ENCODE data around the gene PEAK1. TPM values are rescaled to one million over a fixed set of nuclear protein-coding genes. Genes with fewer than 3 reads are reported as not detected.

PEAK1 gene
- total RNA-seq, 2 donors from 2014 or later: 33.5 to 54.4 TPM

DNA sequence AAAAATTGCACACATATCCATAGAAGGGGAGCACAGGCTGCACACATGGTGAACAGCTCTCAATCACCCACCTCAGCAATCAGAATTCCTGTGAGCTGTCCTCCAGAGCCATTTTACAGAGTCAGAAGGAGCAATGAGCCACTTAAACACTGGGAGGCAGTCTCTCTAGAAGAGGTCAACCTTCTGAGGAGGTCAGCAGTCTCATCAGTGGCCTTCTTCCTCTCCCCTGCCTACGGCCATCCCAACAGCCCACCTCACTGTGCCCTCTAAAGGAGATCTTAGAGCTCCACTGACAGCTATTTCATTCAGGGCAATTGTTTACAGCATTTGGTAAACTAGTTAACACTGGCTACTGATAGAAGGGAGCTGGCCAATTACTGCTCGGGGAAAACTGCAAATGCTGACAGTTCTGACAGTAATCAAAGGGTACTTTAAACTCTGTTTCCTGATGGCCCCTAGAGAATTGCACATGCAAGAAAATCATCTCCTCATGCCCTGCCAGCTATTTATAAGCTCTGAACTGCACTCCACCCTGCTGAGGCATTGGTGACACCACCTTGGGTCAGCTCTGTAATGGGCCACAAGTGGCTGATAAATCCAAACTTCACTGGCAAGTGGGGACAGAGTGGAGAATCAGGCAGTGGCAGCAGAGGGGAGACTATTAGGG, 306.9 kb downstream of the PEAK1 start:
- DNase-seq: no peak
- Histone ChIP-seq H3K27me3 (no peaks in the 10 kb centered on the region), H3K36me3 (no peaks in the 10 kb centered on the region), H3K9ac (ENCODE audit: low read depth in 2 of 2, low read length in 2 of 2) (no peak overlapping the region), H3K27ac (no peak overlapping the region), H3K4me1 (no peaks in the 10 kb centered on the region), H3K4me3 (no peak overlapping the region), H3K9me3 (no peaks in the 10 kb centered on the region)
- intact Hi-C loops (cut with DNase I): no loop called here
- TF ChIP-seq, protein P1, sequence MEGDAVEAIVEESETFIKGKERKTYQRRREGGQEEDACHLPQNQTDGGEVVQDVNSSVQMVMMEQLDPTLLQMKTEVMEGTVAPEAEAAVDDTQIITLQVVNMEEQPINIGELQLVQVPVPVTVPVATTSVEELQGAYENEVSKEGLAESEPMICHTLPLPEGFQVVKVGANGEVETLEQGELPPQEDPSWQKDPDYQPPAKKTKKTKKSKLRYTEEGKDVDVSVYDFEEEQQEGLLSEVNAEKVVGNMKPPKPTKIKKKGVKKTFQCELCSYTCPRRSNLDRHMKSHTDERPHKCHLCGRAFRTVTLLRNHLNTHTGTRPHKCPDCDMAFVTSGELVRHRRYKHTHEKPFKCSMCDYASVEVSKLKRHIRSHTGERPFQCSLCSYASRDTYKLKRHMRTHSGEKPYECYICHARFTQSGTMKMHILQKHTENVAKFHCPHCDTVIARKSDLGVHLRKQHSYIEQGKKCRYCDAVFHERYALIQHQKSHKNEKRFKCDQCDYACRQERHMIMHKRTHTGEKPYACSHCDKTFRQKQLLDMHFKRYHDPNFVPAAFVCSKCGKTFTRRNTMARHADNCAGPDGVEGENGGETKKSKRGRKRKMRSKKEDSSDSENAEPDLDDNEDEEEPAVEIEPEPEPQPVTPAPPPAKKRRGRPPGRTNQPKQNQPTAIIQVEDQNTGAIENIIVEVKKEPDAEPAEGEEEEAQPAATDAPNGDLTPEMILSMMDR (IDR thresholded peaks at IDR 0.05): no peak

DNA sequence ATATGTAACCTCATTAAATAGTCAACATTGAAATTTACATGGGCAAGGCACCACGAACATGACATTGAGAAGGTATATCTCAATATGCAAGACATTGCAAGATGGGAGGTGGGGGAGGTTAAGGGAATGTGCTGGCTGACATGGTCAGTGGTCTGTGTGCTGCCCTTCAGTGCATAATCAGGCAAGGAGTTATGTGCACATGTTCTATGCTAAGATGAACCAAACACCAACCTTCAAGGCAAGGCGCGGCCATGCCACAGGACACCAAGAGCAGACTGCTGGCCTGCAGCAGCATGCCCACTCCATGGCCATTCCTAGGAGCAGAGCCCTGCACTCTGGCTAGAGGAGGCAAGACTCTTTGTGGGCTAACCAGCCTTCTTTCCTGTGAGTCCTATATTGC, 308.1 kb downstream of the PEAK1 start:
- TF ChIP-seq, protein P1 (IDR thresholded peaks at IDR 0.05): no peak
- Histone ChIP-seq H3K9ac (ENCODE audit: low read depth in 2 of 2, low read length in 2 of 2) (no peak overlapping the region), H3K4me3 (no peak overlapping the region), H3K9me3 (no peaks in the 10 kb centered on the region), H3K4me1 (no peaks in the 10 kb centered on the region), H3K36me3 (no peaks in the 10 kb centered on the region), H3K27ac (no peak overlapping the region), H3K27me3 (no peaks in the 10 kb centered on the region)
- DNase-seq: no peak
- intact Hi-C loops (cut with DNase I): no loop called here

DNA sequence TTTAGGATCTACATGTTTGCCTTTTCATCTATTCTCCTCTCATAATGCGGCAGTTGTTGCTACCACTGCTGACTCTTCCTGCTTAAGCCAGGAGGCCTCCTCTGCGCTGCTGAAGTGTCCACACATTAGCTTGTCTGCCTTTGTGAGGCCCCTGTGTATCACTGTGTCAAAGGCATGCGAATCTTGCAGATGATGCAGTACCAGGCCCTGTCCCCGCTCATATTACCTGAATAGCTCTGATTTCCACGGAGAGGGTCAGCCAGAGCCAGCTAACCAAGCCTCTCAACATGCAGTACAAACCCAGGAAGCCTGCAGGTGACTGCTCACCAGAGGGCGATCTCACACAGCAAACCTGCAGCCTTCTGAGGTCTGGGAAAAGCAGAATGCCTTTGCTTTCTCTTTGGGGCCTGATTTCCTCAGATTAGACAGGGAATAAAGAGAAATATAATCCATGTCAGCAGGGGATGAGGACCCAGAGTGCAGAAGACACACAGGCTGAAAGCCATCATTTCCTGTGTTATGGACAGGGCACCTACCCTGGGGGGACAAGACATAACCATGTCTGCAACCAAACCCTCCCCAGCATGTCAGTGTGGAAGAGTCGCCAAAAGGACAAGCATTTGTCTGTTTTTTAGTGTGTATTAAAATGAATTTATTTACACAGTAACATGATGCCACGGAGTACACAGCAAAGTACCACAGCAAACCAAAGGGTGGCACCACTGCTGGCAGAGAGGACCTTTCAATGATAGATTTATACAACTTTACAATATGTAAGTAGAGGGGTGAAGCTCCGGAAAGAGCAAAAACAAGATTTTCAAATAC, 312.2 kb downstream of the PEAK1 start:
- Histone ChIP-seq H3K9ac (ENCODE audit: low read depth in 2 of 2, low read length in 2 of 2) (no peak overlapping the region), H3K27ac (no peak overlapping the region), H3K27me3 (no peaks in the 10 kb centered on the region), H3K9me3 (no peaks in the 10 kb centered on the region), H3K4me3 (no peak overlapping the region), H3K4me1 (no peaks in the 10 kb centered on the region), H3K36me3 (no peaks in the 10 kb centered on the region)
- intact Hi-C loops (cut with DNase I): loop anchor here (5.0 to 10.0 kb wide), 2 partner anchors 435 to 717 kb away; no protein-coding TSS in a partner anchor
- peak; percentile 58 for DNase-seq
- TF ChIP-seq, protein P1 (IDR thresholded peaks at IDR 0.05): peak; percentile 56

DNA sequence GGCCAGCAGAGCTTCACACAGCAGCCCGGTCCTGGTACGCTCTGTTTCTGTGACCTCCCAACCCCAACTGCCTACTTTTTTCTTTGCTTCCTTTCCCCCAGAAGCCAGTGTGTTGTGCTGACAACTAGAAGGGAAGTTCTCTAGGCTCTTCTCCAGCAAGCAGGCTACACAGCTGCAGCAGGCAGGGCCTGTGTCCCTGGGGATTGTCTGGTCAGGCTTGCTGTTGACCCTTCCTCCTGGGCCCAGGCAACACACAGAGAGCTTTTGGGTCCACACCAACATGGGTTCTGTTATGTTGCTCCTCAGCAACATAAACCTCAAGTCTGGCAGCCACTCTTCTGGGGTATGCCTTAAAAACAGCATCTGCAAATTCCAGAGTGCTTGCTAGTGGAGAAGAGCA, 312.8 kb downstream of the PEAK1 start:
- Histone ChIP-seq H3K27ac (no peak overlapping the region), H3K4me3 (no peak overlapping the region), H3K27me3 (no peaks in the 10 kb centered on the region), H3K9ac (ENCODE audit: low read depth in 2 of 2, low read length in 2 of 2) (no peak overlapping the region), H3K4me1 (no peaks in the 10 kb centered on the region), H3K9me3 (no peaks in the 10 kb centered on the region), H3K36me3 (no peaks in the 10 kb centered on the region)
- TF ChIP-seq, protein P1 (IDR thresholded peaks at IDR 0.05): no peak
- intact Hi-C loops (cut with DNase I): loop anchor here (5.0 to 10.0 kb wide), 2 partner anchors 435 to 718 kb away; no protein-coding TSS in a partner anchor
- DNase-seq: no peak

DNA sequence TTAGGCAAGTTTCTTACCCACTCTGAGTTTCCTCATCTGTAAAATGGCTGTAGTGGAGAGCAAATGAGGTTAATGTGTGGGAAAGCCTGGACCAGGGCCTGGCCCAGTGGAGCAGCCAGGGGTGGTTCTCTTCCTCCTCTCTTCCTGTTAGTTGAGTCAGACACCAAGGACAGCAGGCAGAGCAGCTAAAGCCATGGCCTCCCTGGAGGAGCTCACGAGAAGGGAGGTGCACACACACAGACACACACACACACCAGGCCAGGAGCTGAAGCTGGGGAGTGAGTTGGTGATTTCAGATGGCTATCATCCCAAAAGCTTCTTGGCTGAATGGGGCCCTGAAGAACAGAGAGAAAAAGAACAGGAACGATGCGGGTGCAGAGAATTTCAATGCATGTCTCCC, 315.7 kb downstream of the PEAK1 start:
- H3K27ac ChIP-seq: no peak overlapping the region
- no peak overlapping the region for H3K4me3 ChIP-seq
- no peaks in the 10 kb centered on the region for H3K36me3 ChIP-seq
- no peaks in the 10 kb centered on the region for H3K9me3 ChIP-seq
- intact Hi-C loops (cut with DNase I): loop anchor here (10.0 kb wide), 1 partner anchor 721 kb away; no protein-coding TSS in a partner anchor
- no peak overlapping the region for H3K9ac ChIP-seq (ENCODE audit: low read depth in 2 of 2, low read length in 2 of 2)
- TF ChIP-seq, protein P1 (IDR thresholded peaks at IDR 0.05): no peak
- H3K27me3 ChIP-seq: no peaks in the 10 kb centered on the region
- no peaks in the 10 kb centered on the region for H3K4me1 ChIP-seq
- DNase-seq: no peak

Data from colonic mucosa (tissue), 4 donors.